ACC112 (cell line): Measurements from ENCODE around the gene ANKRD39.
A peak's percentile ranks its signal among the peaks of the same experiment; 100 is the strongest.

Experiments used
- H2AFZ ChIP-seq: fragments of 200-600 bp; sonication (generic); one replicate; pipeline ENCODE4 v1.6.0; 2017; ENCODE audit warnings: antibody characterized with exemption, low read length; ENCODE audit not compliant: unreplicated experiment
- H3K27ac ChIP-seq: fragments of 200-600 bp; sonication (generic); 2 replicates; pipeline ENCODE4 v1.5.1; 2014; ENCODE audit warnings: low read depth, mild to moderate bottlenecking, antibody characterized with exemption, low read length, moderate library complexity
- H3K27me3 ChIP-seq: fragments of 200-600 bp; sonication (generic); 2 replicates; pipeline ENCODE4 v1.6.1; 2014; ENCODE audit warnings: mild to moderate bottlenecking, antibody characterized with exemption, low read length, moderate library complexity, mixed read lengths; ENCODE audit not compliant: insufficient read depth
- H3K36me3 ChIP-seq: fragments of 200-600 bp; sonication (generic); 2 replicates; pipeline ENCODE4 v1.6.1; 2016; ENCODE audit warnings: mild to moderate bottlenecking, antibody characterized with exemption, low read length, moderate library complexity, mixed read lengths; ENCODE audit not compliant: insufficient read depth
- H3K4me1 ChIP-seq: fragments of 200-600 bp; sonication (generic); one replicate; pipeline ENCODE4 v1.6.1; 2016; ENCODE audit warnings: low read length, mixed read lengths; ENCODE audit not compliant: insufficient read depth, unreplicated experiment, control insufficient read depth
- H3K4me3 ChIP-seq: fragments of 200-600 bp; sonication (generic); 2 replicates; pipeline ENCODE4 v1.5.1; 2014; ENCODE audit warnings: mild to moderate bottlenecking, low read depth, low read length
- H3K79me2 ChIP-seq: fragments of 200-600 bp; sonication (generic); one replicate; pipeline ENCODE4 v1.6.0; 2016; ENCODE audit warnings: low read length; ENCODE audit not compliant: control insufficient read depth, unreplicated experiment, insufficient read depth

ANKRD39 gene

GRCh38 chr2:96825057-96825456 lies 32.8 kb downstream of the ANKRD39 start:
- Histone ChIP-seq H3K27me3 (no peaks in the 10 kb centered on the region), H3K79me2 (no peaks in the 10 kb centered on the region), H3K36me3 (no peaks in the 10 kb centered on the region), H3K4me3 (no peak overlapping the region), H3K4me1 (no peaks in the 10 kb centered on the region), H2AFZ (no peak overlapping the region), H3K27ac (no peak overlapping the region)

DNA sequence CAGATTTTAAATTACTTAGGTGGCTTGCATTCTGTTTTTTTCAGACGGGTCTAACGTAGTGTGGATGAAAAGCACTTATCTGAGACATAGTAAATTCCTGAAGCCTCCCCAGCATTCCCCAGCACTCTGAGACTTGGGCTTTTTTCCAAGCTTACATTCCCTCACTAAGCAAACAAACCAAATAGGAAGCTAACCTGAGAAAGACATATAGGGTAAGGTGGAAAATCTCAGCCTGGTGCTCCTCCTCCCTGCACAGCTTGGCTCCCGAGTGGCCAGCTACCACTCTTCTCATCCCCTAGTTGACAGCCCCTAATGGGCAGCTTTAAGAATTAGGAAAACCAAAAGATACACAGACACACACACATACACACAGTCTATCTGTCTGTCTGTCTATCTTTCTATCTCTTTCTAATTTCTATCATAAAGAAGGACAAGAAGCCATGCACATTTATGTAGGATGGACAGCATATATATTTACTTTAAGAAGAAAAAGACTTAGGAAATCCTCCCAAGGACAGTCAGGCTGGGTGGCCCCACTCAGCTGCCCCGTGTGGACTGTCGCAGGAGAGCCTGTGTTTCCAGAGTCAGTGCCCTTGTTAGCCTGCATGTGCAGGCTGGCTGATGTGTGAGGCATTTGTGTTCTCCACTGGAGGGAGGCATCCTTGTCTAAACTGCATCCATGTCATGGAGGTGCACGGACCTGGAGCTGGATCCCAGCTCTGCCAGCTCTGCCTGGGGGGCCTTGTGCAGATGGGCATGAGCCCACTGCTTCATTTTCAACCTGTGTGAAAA lies 33.5 kb downstream of the ANKRD39 start:
- H2AFZ ChIP-seq: no peak overlapping the region
- no peaks in the 10 kb centered on the region for H3K4me1 ChIP-seq
- H3K27me3 ChIP-seq: no peaks in the 10 kb centered on the region
- H3K79me2 ChIP-seq: no peaks in the 10 kb centered on the region
- H3K4me3 ChIP-seq: no peak overlapping the region
- H3K27ac ChIP-seq: no peak overlapping the region
- H3K36me3 ChIP-seq: no peaks in the 10 kb centered on the region

GRCh38 chr2:96823198-96823597 lies 34.6 kb downstream of the ANKRD39 start:
- H3K27ac ChIP-seq: no peak overlapping the region
- no peak overlapping the region for H2AFZ ChIP-seq
- no peaks in the 10 kb centered on the region for H3K36me3 ChIP-seq
- no peaks in the 10 kb centered on the region for H3K27me3 ChIP-seq
- no peak overlapping the region for H3K4me3 ChIP-seq
- H3K4me1 ChIP-seq: no peaks in the 10 kb centered on the region
- no peaks in the 10 kb centered on the region for H3K79me2 ChIP-seq

GRCh38 chr2:96822786-96823185 lies 35.0 kb downstream of the ANKRD39 start:
- H2AFZ ChIP-seq: no peak overlapping the region
- H3K27ac ChIP-seq: no peak overlapping the region
- H3K36me3 ChIP-seq: no peaks in the 10 kb centered on the region
- no peaks in the 10 kb centered on the region for H3K79me2 ChIP-seq
- H3K4me3 ChIP-seq: no peak overlapping the region
- no peaks in the 10 kb centered on the region for H3K27me3 ChIP-seq
- H3K4me1 ChIP-seq: no peaks in the 10 kb centered on the region

DNA sequence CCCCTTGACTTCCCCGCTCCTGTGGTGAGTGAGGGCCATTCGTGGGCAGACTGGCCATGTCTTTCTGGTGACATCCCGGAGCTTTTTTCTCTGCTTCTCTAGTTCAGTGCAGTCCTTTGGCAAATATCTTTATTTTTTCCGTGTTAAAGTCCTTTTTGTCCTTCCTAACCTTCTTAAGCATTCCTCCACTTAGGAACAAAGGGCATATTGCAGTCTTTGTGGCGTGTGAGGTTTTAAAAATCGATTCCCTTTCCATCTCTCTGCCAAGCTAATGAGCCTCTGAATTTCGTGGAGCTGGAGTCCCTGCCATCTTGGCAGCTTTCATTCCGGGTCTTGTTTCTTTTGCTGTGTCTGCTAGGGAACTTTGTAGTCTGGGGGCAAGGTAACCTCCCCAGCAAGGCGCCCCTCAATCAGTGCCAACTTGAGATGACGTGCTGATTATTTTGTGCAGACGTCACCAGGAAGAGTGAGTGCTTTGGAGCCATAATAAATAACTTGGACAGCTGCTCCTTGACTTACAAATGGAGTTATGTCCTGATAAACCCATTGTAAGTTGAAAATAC lies 36.6 kb downstream of the ANKRD39 start:
- no peak overlapping the region for H3K27ac ChIP-seq
- no peaks in the 10 kb centered on the region for H3K27me3 ChIP-seq
- H3K4me1 ChIP-seq: peaks cover 7% of the 10 kb centered on the region
- H2AFZ ChIP-seq: no peak overlapping the region
- H3K79me2 ChIP-seq: no peaks in the 10 kb centered on the region
- no peaks in the 10 kb centered on the region for H3K36me3 ChIP-seq
- no peak overlapping the region for H3K4me3 ChIP-seq

DNA sequence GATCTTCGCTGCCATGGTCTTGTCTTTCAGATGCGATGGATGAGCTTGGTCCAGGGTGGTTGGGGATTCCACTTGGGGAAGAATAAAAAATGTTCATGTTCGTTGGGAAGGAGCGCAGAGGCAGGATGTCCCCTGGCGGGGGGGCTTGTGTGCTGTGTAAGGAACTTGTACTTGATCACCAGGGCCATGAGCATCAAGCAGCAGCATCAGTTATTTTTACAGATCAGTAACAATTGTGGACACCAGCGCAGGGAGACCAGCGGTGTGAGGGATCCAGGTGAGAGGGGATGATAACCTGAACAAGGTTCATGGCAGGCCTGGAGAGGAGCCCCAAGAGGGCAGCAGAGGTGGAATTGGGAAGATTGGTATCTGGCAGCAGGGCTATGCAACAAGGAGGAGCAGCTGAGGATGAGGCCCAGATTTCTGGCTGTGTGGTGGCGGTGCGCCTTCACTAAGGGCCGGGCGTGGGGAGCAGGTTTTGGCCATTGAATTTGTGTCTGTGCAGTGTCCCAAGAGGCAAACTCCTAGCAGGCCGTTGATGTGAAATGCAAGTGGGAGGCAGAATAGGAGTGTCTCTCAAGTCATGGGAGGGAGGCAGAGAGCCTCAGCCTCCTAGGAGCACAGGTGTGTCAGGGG lies 37.8 kb downstream of the ANKRD39 start:
- H3K36me3 ChIP-seq: no peaks in the 10 kb centered on the region
- H3K79me2 ChIP-seq: no peaks in the 10 kb centered on the region
- no peaks in the 10 kb centered on the region for H3K27me3 ChIP-seq
- H3K27ac ChIP-seq: no peak overlapping the region
- H3K4me3 ChIP-seq: no peak overlapping the region
- H2AFZ ChIP-seq: no peak overlapping the region
- H3K4me1 ChIP-seq: peaks cover 10% of the 10 kb centered on the region

DNA sequence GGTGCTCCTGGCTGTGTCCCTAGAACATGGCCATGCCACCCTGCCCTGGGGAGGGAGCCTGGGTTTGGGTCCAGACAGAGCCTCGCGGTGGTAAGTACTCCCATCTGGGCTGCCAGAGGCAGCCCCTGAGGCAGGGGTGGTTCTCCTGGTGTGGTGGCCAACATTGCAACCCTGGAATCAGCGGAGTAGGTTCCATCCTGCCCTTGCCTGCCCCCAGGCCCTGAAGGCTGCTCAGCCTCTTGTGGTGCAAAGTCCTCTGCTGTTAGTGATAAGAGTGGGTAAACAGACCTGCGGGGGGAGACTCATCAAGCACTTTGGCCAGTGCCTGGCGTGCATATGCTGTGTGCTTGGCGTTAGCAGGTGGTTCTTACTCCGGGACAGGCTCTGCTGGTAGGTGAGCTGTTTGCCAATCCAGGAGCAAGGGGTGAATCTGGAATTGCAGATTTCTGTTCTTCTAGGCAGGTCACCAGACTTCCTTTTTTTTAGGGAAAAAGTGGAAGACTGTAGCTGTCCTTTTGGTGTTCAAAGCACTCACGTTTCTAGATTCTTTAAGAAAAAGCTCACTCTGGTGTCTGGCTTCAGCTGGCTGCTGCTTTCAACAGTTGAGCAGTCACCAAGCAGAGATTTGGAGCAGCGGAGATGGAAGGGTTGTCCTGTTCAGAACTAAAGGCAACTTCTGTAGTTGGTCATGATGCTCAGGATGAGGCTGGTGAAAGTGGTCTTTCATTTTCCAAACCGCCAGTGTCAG lies 38.5 kb downstream of the ANKRD39 start:
- Histone ChIP-seq H3K27ac (no peak overlapping the region), H3K4me3 (no peak overlapping the region)

GRCh38 chr2:96817882-96818281 lies 39.9 kb downstream of the ANKRD39 start:
- H3K79me2 ChIP-seq: no peaks in the 10 kb centered on the region
- no peak overlapping the region for H2AFZ ChIP-seq
- no peaks in the 10 kb centered on the region for H3K27me3 ChIP-seq
- no peak overlapping the region for H3K4me3 ChIP-seq
- no peaks in the 10 kb centered on the region for H3K36me3 ChIP-seq
- peaks cover 11% of the 10 kb centered on the region for H3K4me1 ChIP-seq
- H3K27ac ChIP-seq: no peak overlapping the region

More for the DNA sequence above, 38.5 kb downstream of the ANKRD39 start:
- H3K79me2 ChIP-seq: no peaks in the 10 kb centered on the region
- H3K36me3 ChIP-seq: no peaks in the 10 kb centered on the region
- no peaks in the 10 kb centered on the region for H3K27me3 ChIP-seq
- H2AFZ ChIP-seq: no peak overlapping the region
- H3K4me1 ChIP-seq: peaks cover 11% of the 10 kb centered on the region

DNA sequence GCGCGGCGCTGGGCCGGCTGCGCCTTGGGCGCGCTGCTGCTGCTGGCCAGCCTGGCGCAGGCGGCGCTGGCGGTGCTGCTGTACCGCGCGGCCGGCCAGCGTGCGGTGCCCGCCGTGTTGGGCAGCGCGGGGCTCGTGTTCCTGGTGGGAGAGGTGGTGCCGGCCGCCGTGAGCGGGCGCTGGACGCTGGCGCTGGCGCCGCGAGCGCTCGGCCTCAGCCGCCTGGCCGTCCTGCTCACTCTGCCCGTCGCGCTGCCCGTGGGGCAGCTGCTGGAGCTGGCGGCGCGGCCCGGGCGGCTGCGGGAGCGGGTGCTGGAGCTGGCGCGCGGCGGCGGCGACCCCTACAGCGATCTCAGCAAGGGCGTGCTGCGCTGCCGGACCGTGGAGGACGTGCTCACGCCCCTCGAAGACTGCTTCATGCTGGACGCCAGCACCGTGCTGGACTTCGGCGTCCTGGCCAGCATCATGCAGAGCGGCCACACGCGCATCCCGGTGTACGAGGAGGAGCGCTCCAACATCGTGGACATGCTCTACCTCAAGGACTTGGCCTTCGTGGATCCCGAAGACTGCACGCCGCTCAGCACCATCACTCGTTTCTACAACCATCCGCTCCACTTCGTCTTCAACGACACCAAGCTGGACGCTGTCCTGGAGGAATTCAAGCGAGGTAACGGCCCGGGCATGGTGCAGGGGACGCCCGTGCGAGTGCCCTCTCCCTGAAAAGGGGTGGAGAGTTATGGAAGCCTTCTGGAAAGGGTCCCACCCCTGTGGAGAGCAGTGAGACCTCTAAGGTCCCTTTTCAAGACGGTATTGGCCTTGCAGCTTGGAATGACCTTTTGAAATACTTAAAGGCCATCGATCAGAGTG lies 40.7 kb downstream of the ANKRD39 start:
- no peak overlapping the region for H3K27ac ChIP-seq
- peak overlapping the region; percentile 56 for H2AFZ ChIP-seq

More for the DNA sequence above, 40.7 kb downstream of the ANKRD39 start:
- Histone ChIP-seq H3K4me3 (peak overlapping the region; percentile 83), H3K79me2 (no peaks in the 10 kb centered on the region), H3K27me3 (no peaks in the 10 kb centered on the region), H3K4me1 (peaks cover 14% of the 10 kb centered on the region), H3K36me3 (no peaks in the 10 kb centered on the region)
